Right atrium auricular region (tissue), 2 donors: Measurements from ENCODE around the gene ANKS1B. TPM values are rescaled to one million over a fixed set of nuclear protein-coding genes. Genes with fewer than 3 reads are reported as not detected.
"Not testable (repeated sequence)": the region's sequence is repeated elsewhere in the genome, so short reads cannot be mapped to it uniquely, and the experiment has no call there.

ENCODE experiments used
- DNase-seq: peaks from one replicate; pipeline ENCODE4 v3.0.0-alpha.2; 2019; ENCODE audit warnings: low spot score
- H3K27ac ChIP-seq, 2 donors: fragments of 200-600 bp; sonication (generic); 1 replicate in 1 of 2; 2 replicates in 1 of 2; pipeline ENCODE4 v1.5.1; 2016 to 2019
- H3K27me3 ChIP-seq, 2 donors: fragments of 200-600 bp; sonication (generic); one replicate each; pipeline versions ENCODE4 v1.5.1 to v1.6.0; 2017 to 2019
- H3K36me3 ChIP-seq: fragments of 200-600 bp; sonication (generic); one replicate; pipeline ENCODE4 v1.5.1; 2016
- H3K4me1 ChIP-seq, 2 donors: fragments of 200-600 bp; sonication (generic); one replicate each; pipeline versions ENCODE4 v1.5.1 to v1.6.0; 2017 to 2019
- H3K4me3 ChIP-seq, 2 donors: fragments of 200-600 bp; sonication (generic); 1 replicate in 1 of 2; 2 replicates in 1 of 2; pipeline ENCODE4 v1.5.1; 2017 to 2019; ENCODE audit warnings: mild to moderate bottlenecking in 1 of 2, moderate library complexity in 1 of 2
- H3K9me3 ChIP-seq, 2 donors: fragments of 200-600 bp; sonication (generic); one replicate each; pipeline ENCODE4 v1.5.1; 2019
- CTCF ChIP-seq, 2 donors: fragments of 200-600 bp; sonication (generic); IDR thresholded peaks; one replicate each; pipeline ENCODE4 v1.5.1; 2019; ENCODE audit warnings: antibody characterized with exemption in 2 of 2
- total RNA-seq, 2 donors: library from RNA; depleted of rRNA; stranded (reverse); fragments of >200 nt; gene quantifications; one replicate each; pipeline ENCODE4 v1.1.0, GENCODE V29; 2016

ANKS1B gene
- total RNA-seq, 2 donors from 2014 or later, result 2.4 to 3.1 TPM

GRCh38 chr12:99253068-99253467 lies 731.7 kb downstream of the ANKS1B start:
- H3K36me3 ChIP-seq, result no peaks in the 10 kb centered on the region
- no peak overlapping the region for H3K27ac ChIP-seq
- DNase-seq, result no peak
- TF ChIP-seq CTCF (IDR thresholded peaks at IDR 0.05), result no peak
- H3K4me1 ChIP-seq, result no peaks in the 10 kb centered on the region
- H3K27me3 ChIP-seq, result no peaks in the 10 kb centered on the region
- H3K4me3 ChIP-seq, result no peak overlapping the region
- H3K9me3 ChIP-seq, result no peaks in the 10 kb centered on the region

DNA sequence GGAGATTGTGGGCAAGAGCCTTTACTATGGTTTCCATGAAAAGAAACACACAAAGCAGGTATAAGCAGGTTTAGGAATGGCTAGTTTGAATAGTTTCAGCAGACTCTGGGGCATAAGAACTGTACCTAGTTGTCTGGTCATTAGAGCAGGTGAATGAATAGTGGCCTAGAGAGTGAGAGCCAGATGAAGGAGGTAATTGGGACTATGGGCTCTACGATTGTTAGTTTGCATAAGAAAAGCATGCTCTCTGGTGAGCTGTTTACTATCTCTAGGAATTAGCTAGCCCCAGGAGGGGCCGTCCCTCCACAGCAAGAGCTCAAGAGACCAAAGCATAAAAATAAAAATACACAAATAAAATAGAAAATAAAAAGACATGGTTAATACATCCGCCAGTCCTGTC lies 734.6 kb downstream of the ANKS1B start:
- no peaks in the 10 kb centered on the region for H3K4me1 ChIP-seq
- no peak overlapping the region for H3K27ac ChIP-seq
- DNase-seq, result no peak
- no peak for TF ChIP-seq CTCF (IDR thresholded peaks at IDR 0.05)
- no peak overlapping the region for H3K4me3 ChIP-seq
- no peaks in the 10 kb centered on the region for H3K36me3 ChIP-seq
- no peaks in the 10 kb centered on the region for H3K27me3 ChIP-seq
- no peaks in the 10 kb centered on the region for H3K9me3 ChIP-seq

DNA sequence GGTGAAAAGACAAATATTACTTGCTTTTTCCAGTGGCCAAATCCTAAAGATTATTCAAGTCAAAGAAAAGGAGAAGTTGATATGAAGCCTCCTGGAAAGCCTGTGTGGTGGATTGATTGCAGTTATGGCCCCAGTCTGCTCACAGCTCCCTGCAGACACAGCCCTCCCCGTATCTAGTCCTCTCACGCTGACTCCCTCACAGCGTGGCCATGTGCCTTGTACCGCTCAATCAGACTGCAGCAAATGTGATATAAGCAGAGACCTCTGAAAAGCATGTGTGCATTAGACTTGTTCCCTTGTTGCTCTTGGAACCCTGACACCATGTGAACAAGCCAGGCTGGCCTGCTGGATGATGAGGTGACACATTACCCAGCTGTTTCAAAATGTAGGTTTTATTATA lies 735.2 kb downstream of the ANKS1B start:
- H3K4me1 ChIP-seq, result no peaks in the 10 kb centered on the region
- H3K36me3 ChIP-seq, result no peaks in the 10 kb centered on the region
- no peak overlapping the region for H3K27ac ChIP-seq
- H3K4me3 ChIP-seq, result no peak overlapping the region
- no peaks in the 10 kb centered on the region for H3K27me3 ChIP-seq
- DNase-seq, result no peak
- H3K9me3 ChIP-seq, result no peaks in the 10 kb centered on the region
- TF ChIP-seq CTCF (IDR thresholded peaks at IDR 0.05), result no peak

- H3K9me3 ChIP-seq, H3K36me3 ChIP-seq, H3K4me1 ChIP-seq, DNase-seq, H3K27me3 ChIP-seq, H3K4me3 ChIP-seq, H3K27ac ChIP-seq: not testable (repeated sequence)
Observed at GRCh38 chr12:99237907-99238538, 746.7 kb downstream of the ANKS1B start.

DNA sequence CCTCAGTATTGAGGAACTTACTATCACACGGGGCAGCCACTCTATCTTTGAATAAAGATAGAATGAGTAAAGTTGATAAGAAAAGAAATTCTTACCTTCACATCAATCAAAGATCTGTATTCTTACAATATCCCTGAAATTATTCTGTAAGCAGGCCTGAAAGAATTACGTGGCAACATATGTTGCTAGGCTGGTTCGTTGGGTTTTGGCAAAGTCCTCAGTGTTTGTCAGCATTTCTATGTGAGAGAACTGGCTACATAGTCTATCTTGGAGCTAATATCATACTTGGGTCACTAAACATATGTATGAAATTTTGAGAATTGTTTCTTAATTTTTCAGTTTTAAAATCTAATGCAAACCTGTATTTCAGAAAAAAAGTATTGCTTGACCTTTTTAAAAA lies 749.4 kb downstream of the ANKS1B start:
- H3K4me3 ChIP-seq, result no peak overlapping the region
- H3K9me3 ChIP-seq, result no peaks in the 10 kb centered on the region
- no peak overlapping the region for H3K27ac ChIP-seq
- H3K4me1 ChIP-seq, result no peaks in the 10 kb centered on the region
- DNase-seq, result no peak
- no peaks in the 10 kb centered on the region for H3K36me3 ChIP-seq
- no peaks in the 10 kb centered on the region for H3K27me3 ChIP-seq
- no peak for TF ChIP-seq CTCF (IDR thresholded peaks at IDR 0.05)

DNA sequence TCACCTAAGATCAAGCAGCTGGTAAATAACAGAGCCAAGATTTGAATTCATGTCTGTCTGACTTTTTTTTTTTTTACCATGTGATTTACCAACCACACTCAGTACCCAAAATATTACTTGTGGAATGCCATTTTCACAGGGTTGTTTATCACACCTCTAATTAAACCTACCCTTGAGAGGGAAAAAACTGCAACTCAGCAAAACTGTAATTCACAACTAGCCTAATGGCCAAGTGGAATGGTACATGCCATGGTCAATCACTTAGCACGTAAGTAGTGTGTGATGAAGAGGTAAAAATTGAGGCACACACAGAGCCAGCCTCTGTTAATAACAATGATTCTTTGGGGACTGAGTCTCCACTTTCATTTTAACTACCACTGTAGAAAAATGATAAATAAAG lies 750.0 kb downstream of the ANKS1B start:
- no peaks in the 10 kb centered on the region for H3K9me3 ChIP-seq
- no peaks in the 10 kb centered on the region for H3K27me3 ChIP-seq
- H3K36me3 ChIP-seq, result no peaks in the 10 kb centered on the region
- no peak for TF ChIP-seq CTCF (IDR thresholded peaks at IDR 0.05)
- H3K27ac ChIP-seq, result no peak overlapping the region
- DNase-seq, result no peak
- H3K4me3 ChIP-seq, result no peak overlapping the region
- no peaks in the 10 kb centered on the region for H3K4me1 ChIP-seq
